ENCODE measurements around the gene SLC1A1.

- TF ChIP-seq CREB1 (IDR thresholded peaks at IDR 0.05; ENCODE audit: low read depth) (no peak), CEBPB (IDR thresholded peaks at IDR 0.05) (no peak), EP300 (IDR thresholded peaks at IDR 0.05; ENCODE audit: borderline replicate concordance) (no peak), NFIC (IDR thresholded peaks at IDR 0.05) (no peak), FOXM1 (IDR thresholded peaks at IDR 0.05; ENCODE audit: borderline replicate concordance, low read depth) (no peak)
Observed at GRCh38 chr9:4494332-4494731, 4.1 kb downstream of the SLC1A1 start.

Data from Ishikawa (cell line).